HepG2 (cell line): ENCODE measurements around the gene ANTXR1. TPM values are rescaled to one million over a fixed set of nuclear protein-coding genes. Genes with fewer than 3 reads are reported as not detected.
A peak's percentile ranks its signal among the peaks of the same experiment; 100 is the strongest.

Source experiments
- AHR ChIP-seq: IDR thresholded peaks from 2 replicates; pipeline ENCODE4 v1.6.1; 2018; ENCODE audit warnings: missing genetic modification reagents, missing compliant biosample characterization
- BCL6 ChIP-seq: IDR thresholded peaks from 2 replicates; pipeline ENCODE4 v1.6.1; 2016; ENCODE audit warnings: missing genetic modification reagents, missing compliant biosample characterization
- CEBPG ChIP-seq: IDR thresholded peaks from 2 replicates; pipeline ENCODE4 v1.6.1; 2016
- FOXO1 ChIP-seq: sonication (generic); formaldehyde crosslinking; IDR thresholded peaks from 2 replicates; pipeline ENCODE4 v1.4.0; 2020; ENCODE audit warnings: missing genetic modification reagents
- MAF1 ChIP-seq: sonication (generic); formaldehyde crosslinking; IDR thresholded peaks from 2 replicates; pipeline ENCODE4 v1.5.0; 2020; ENCODE audit warnings: missing genetic modification reagents, borderline replicate concordance
- POLR2AphosphoS5 ChIP-seq: IDR thresholded peaks from 2 replicates; pipeline ENCODE4 v1.6.1; 2012; ENCODE audit warnings: low read depth, low read length
- RELA ChIP-seq: sonication (generic); formaldehyde crosslinking; IDR thresholded peaks from 2 replicates; pipeline ENCODE4 v1.4.0; 2020; ENCODE audit warnings: missing genetic modification reagents
- XRCC5 ChIP-seq: fragments of 200-400 bp; formaldehyde crosslinking; optimal IDR thresholded peaks from 2 replicates; pipeline ENCODE3; 2017; ENCODE audit warnings: mild to moderate bottlenecking, low read length
- ZFY ChIP-seq: sonication (generic); formaldehyde crosslinking; IDR thresholded peaks from 2 replicates; pipeline ENCODE4 v1.4.0; 2020; ENCODE audit warnings: missing genetic modification reagents
- ZNF317 ChIP-seq: sonication (generic); formaldehyde crosslinking; IDR thresholded peaks from 2 replicates; pipeline ENCODE4 v1.5.0; 2020; ENCODE audit warnings: mild to moderate bottlenecking, missing genetic modification reagents
- ZNF354B ChIP-seq: sonication (generic); formaldehyde crosslinking; IDR thresholded peaks from 2 replicates; pipeline ENCODE4 v1.8.0; 2022; ENCODE audit warnings: mild to moderate bottlenecking, missing genetic modification reagents
- ZNF546 ChIP-seq: sonication (generic); formaldehyde crosslinking; conservative IDR thresholded peaks from 2 replicates; pipeline ENCODE4 v1.8.1; 2023; ENCODE audit warnings: mild to moderate bottlenecking, missing genetic modification reagents
- ZNF746 ChIP-seq: sonication (generic); formaldehyde crosslinking; IDR thresholded peaks from 2 replicates; pipeline ENCODE4 v1.8.0; 2022; ENCODE audit warnings: mild to moderate bottlenecking, missing genetic modification reagents
- ZNF761 ChIP-seq: sonication (generic); formaldehyde crosslinking; conservative IDR thresholded peaks from 2 replicates; pipeline ENCODE4 v1.4.0; 2020; ENCODE audit warnings: mild to moderate bottlenecking, missing genetic modification reagents
- ZSCAN30 ChIP-seq: sonication (generic); formaldehyde crosslinking; IDR thresholded peaks from 2 replicates; pipeline ENCODE4 v1.5.0; 2020; ENCODE audit warnings: mild to moderate bottlenecking, missing genetic modification reagents
- polyA plus RNA-seq, 8 experiments: library from polyadenylated mRNA; depleted of rRNA in 3 of 8; stranded (reverse) in 7 of 8; unstranded in 1 of 8; fragments of >200 nt; fragmentation: Illumina TruSeq in 4 of 8; extraction: Trizol in 4 of 8; gene quantifications; 2 replicates each; pipeline versions ENCODE4 v1.2.1 to v1.2.3, GENCODE V29; 2011 to 2016; ENCODE audit warnings: low read depth in 4 of 8, missing spikeins in 1 of 8, mixed read lengths in 1 of 8; ENCODE audit not compliant: insufficient read depth in 1 of 8
- total RNA-seq, 5 experiments: library from RNA; depleted of rRNA; stranded (reverse); fragments of >200 nt; fragmentation: Illumina TruSeq; extraction: Trizol; gene quantifications; 2 replicates each; pipeline ENCODE4 v1.2.3, GENCODE V29; 2016; ENCODE audit warnings: low read depth in 1 of 5
- TF ChIP-seq, protein P1 (sequence below): sonication (generic); formaldehyde crosslinking; IDR thresholded peaks from 2 replicates; pipeline ENCODE4 v1.4.0; 2020; ENCODE audit warnings: mild to moderate bottlenecking, low read depth, missing genetic modification reagents
- TF ChIP-seq, protein P2 (sequence below): sonication (generic); formaldehyde crosslinking; IDR thresholded peaks from 2 replicates; pipeline ENCODE4 v1.9.0; 2022; ENCODE audit warnings: low read depth, missing genetic modification reagents
- TF ChIP-seq, protein P3 (sequence below): sonication (generic); formaldehyde crosslinking; IDR thresholded peaks from 2 replicates; pipeline ENCODE4 v1.9.0; 2022; ENCODE audit warnings: missing genetic modification reagents, mild to moderate bottlenecking, borderline replicate concordance
- TF ChIP-seq, protein P4 (sequence below): sonication (generic); formaldehyde crosslinking; IDR thresholded peaks from 2 replicates; pipeline ENCODE4 v1.5.0; 2020; ENCODE audit warnings: missing genetic modification reagents, mild to moderate bottlenecking, borderline replicate concordance
- TF ChIP-seq, protein P5 (sequence below): sonication (generic); formaldehyde crosslinking; IDR thresholded peaks from 2 replicates; pipeline ENCODE4 v1.4.0; 2020; ENCODE audit warnings: mild to moderate bottlenecking, missing genetic modification reagents
- TF ChIP-seq, protein P6 (sequence below): sonication (generic); formaldehyde crosslinking; IDR thresholded peaks from 2 replicates; pipeline ENCODE4 v1.5.0; 2020; ENCODE audit warnings: mild to moderate bottlenecking, missing genetic modification reagents, moderate library complexity

The ANTXR1 gene
- total and polyA plus RNA-seq, 2 of the 13 experiments (the other 11 are each of a cell fraction or from before 2014, with no cell fraction given): 4.5 to 12.7 TPM

DNA sequence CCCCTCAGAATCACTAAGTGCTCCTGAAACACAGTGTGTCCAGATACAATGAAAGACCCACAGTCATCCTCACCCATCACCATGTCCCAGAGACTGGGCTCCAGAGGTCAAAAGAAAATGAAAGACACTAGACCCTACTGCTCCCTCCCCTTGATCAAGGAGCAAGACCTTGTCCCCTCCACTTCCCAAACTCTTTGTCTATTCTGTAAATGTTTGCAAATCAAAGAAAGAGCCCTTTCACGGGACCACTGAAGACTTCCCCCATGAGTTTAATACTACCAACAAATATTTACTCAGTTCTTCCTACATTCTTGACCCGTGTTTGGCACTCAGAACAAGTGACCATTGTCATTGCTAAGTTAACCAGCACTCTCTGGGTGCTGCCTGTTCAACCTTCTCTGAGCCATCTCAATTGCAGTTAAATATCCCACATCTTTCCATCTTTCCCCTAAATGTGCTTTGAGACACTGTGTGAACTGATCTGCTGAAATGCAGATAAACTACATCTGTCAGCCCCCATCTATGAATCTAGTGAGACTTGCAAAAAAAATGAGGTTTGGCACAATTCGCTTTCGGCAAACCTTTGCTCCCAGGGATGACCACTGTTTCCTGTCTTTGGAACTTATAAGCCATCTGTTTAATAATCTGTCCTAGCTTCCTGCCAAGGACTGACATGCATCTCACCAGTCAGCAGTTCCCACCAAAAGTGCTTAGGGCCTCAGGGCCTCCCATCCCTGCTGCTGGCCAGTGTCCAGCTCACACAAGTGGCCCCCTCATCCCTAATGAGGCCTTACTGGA lies 203.8 kb downstream of the ANTXR1 start (continued):
- TF ChIP-seq, protein P1, sequence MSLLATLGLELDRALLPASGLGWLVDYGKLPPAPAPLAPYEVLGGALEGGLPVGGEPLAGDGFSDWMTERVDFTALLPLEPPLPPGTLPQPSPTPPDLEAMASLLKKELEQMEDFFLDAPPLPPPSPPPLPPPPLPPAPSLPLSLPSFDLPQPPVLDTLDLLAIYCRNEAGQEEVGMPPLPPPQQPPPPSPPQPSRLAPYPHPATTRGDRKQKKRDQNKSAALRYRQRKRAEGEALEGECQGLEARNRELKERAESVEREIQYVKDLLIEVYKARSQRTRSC (CRISPR knock-in tag): no peak
- TF ChIP-seq ZNF546 (no peak), MAF1 (CRISPR knock-in tag) (no peak), POLR2AphosphoS5 (peak; percentile 25), XRCC5 (peak; percentile 75), ZNF354B (CRISPR knock-in tag) (no peak), ZSCAN30 (CRISPR knock-in tag) (no peak), ZFY (CRISPR knock-in tag) (peak; percentile 88), ZNF317 (0 out of 2 replicates have a peak, but pooled peaks have one; percentile 36), ZNF746 (peak; percentile 97), RELA (CRISPR knock-in tag) (no peak), ZNF761 (CRISPR knock-in tag) (0 out of 2 replicates have a peak, but pooled peaks have one; percentile 6), CEBPG (CRISPR knock-in tag) (0 out of 2 replicates have a peak, but pooled peaks have one; percentile 47), FOXO1 (CRISPR knock-in tag) (peak; percentile 75), BCL6 (CRISPR knock-in tag) (peak; percentile 89), AHR (CRISPR knock-in tag) (no peak)
- TF ChIP-seq, protein P2, sequence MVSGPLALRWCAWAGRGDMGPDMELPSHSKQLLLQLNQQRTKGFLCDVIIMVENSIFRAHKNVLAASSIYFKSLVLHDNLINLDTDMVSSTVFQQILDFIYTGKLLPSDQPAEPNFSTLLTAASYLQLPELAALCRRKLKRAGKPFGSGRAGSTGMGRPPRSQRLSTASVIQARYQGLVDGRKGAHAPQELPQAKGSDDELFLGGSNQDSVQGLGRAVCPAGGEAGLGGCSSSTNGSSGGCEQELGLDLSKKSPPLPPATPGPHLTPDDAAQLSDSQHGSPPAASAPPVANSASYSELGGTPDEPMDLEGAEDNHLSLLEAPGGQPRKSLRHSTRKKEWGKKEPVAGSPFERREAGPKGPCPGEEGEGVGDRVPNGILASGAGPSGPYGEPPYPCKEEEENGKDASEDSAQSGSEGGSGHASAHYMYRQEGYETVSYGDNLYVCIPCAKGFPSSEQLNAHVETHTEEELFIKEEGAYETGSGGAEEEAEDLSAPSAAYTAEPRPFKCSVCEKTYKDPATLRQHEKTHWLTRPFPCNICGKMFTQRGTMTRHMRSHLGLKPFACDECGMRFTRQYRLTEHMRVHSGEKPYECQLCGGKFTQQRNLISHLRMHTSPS (CRISPR knock-in tag): 0 out of 2 replicates have a peak, but pooled peaks have one; percentile 35
- TF ChIP-seq, protein P3, sequence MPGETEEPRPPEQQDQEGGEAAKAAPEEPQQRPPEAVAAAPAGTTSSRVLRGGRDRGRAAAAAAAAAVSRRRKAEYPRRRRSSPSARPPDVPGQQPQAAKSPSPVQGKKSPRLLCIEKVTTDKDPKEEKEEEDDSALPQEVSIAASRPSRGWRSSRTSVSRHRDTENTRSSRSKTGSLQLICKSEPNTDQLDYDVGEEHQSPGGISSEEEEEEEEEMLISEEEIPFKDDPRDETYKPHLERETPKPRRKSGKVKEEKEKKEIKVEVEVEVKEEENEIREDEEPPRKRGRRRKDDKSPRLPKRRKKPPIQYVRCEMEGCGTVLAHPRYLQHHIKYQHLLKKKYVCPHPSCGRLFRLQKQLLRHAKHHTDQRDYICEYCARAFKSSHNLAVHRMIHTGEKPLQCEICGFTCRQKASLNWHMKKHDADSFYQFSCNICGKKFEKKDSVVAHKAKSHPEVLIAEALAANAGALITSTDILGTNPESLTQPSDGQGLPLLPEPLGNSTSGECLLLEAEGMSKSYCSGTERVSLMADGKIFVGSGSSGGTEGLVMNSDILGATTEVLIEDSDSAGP (CRISPR knock-in tag): peak; percentile 85
- TF ChIP-seq, protein P4, sequence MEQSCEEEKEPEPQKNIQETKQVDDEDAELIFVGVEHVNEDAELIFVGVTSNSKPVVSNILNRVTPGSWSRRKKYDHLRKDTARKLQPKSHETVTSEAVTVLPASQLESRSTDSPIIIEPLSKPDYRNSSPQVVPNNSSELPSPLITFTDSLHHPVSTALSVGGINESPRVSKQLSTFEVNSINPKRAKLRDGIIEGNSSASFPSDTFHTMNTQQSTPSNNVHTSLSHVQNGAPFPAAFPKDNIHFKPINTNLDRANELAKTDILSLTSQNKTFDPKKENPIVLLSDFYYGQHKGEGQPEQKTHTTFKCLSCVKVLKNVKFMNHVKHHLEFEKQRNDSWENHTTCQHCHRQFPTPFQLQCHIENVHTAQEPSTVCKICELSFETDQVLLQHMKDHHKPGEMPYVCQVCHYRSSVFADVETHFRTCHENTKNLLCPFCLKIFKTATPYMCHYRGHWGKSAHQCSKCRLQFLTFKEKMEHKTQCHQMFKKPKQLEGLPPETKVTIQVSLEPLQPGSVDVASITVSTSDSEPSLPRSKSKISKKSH (CRISPR knock-in tag): no peak
- TF ChIP-seq, protein P5, sequence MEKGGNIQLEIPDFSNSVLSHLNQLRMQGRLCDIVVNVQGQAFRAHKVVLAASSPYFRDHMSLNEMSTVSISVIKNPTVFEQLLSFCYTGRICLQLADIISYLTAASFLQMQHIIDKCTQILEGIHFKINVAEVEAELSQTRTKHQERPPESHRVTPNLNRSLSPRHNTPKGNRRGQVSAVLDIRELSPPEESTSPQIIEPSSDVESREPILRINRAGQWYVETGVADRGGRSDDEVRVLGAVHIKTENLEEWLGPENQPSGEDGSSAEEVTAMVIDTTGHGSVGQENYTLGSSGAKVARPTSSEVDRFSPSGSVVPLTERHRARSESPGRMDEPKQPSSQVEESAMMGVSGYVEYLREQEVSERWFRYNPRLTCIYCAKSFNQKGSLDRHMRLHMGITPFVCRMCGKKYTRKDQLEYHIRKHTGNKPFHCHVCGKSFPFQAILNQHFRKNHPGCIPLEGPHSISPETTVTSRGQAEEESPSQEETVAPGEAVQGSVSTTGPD (CRISPR knock-in tag): peak; percentile 90
- TF ChIP-seq, protein P6, sequence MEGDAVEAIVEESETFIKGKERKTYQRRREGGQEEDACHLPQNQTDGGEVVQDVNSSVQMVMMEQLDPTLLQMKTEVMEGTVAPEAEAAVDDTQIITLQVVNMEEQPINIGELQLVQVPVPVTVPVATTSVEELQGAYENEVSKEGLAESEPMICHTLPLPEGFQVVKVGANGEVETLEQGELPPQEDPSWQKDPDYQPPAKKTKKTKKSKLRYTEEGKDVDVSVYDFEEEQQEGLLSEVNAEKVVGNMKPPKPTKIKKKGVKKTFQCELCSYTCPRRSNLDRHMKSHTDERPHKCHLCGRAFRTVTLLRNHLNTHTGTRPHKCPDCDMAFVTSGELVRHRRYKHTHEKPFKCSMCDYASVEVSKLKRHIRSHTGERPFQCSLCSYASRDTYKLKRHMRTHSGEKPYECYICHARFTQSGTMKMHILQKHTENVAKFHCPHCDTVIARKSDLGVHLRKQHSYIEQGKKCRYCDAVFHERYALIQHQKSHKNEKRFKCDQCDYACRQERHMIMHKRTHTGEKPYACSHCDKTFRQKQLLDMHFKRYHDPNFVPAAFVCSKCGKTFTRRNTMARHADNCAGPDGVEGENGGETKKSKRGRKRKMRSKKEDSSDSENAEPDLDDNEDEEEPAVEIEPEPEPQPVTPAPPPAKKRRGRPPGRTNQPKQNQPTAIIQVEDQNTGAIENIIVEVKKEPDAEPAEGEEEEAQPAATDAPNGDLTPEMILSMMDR (CRISPR knock-in tag): no peak
